Gastrocnemius medialis (tissue), 4 donors: Measurements from ENCODE around the gene CD47.

Source experiments
- CTCF ChIP-seq, 5 experiments: fragments of 450-650 bp in 3 of 5; fragments of 200-600 bp in 2 of 5; sonication (generic) in 2 of 5; IDR thresholded peaks in 4 of 5; conservative IDR thresholded peaks in 1 of 5; 1 replicate in 4 of 5; 2 replicates in 1 of 5; pipeline ENCODE4 v1.5.1; 2016 to 2019; ENCODE audit warnings: antibody characterized with exemption in 5 of 5, mild to moderate bottlenecking in 3 of 5, moderate library complexity in 3 of 5
- POLR2A ChIP-seq, 2 donors: fragments of 450-650 bp; IDR thresholded peaks; one replicate each; pipeline ENCODE4 v1.6.1; 2017; ENCODE audit warnings: antibody characterized with exemption in 2 of 2, mild to moderate bottlenecking in 2 of 2, moderate library complexity in 2 of 2

- TF ChIP-seq CTCF (IDR thresholded peaks at IDR 0.05 in 4 of 5, conservative IDR thresholded peaks at IDR 0.05 in 1 of 5) = no peak
- TF ChIP-seq POLR2A (IDR thresholded peaks at IDR 0.05) = no peak
Observed at GRCh38 chr3:108131475-108132134, 40.8 kb upstream of the CD47 start.
